GM13977 (cell line): ENCODE results near the gene DPM2.

Experiments
- DNase-seq: peaks from one replicate; pipeline ENCODE4 v3.0.0; 2012; ENCODE audit warnings: low spot score
- CTCF ChIP-seq: IDR thresholded peaks from 2 replicates; pipeline ENCODE4 v1.5.1; 2012; ENCODE audit warnings: mild to moderate bottlenecking, control low read depth; ENCODE audit not compliant: insufficient read depth; ENCODE audit errors: extremely low read depth, missing control alignments
- in situ Hi-C: fragments of 300-500 bp; cut with MboI; formaldehyde crosslinking; loops from one replicate; pipeline ENCODE4 v1.12.0; 2022; ENCODE audit warnings: low sequenced_read_pairs, low pct_unique_long_range_greater_than_20kb, mixed read lengths, inconsistent platforms; ENCODE audit not compliant: unreplicated experiment

Gene DPM2

GRCh38 chr9:127910613-127911205 lies 26.9 kb downstream of the DPM2 start:
- peak; percentile 24 for TF ChIP-seq CTCF
- DNase-seq: no peak
- in situ Hi-C loops: loop anchor here (10.0 to 25.0 kb wide), 2 partner anchors 126 to 323 kb away; partner anchors contain the start of gene CDK9

GRCh38 chr9:127909839-127910273 lies 27.8 kb downstream of the DPM2 start:
- DNase-seq: no peak
- in situ Hi-C loops: loop anchor here (10.0 to 25.0 kb wide), 2 partner anchors 125 to 323 kb away; partner anchors contain the start of gene CDK9
- TF ChIP-seq CTCF: no peak

- DNase-seq: no peak
- TF ChIP-seq CTCF: no peak
- in situ Hi-C loops: loop anchor here (25.0 kb wide), 1 partner anchor 321 kb away; no protein-coding TSS in a partner anchor
Observed at GRCh38 chr9:127908660-127908926, 29.1 kb downstream of the DPM2 start.

- no peak for DNase-seq
- no peak for TF ChIP-seq CTCF
- in situ Hi-C loops: loop anchor here (25.0 kb wide), 1 partner anchor 321 kb away; no protein-coding TSS in a partner anchor
Observed at GRCh38 chr9:127907867-127908659, 29.6 kb downstream of the DPM2 start.

- no peak for DNase-seq
- no peak for TF ChIP-seq CTCF
- in situ Hi-C loops: loop anchor here (25.0 kb wide), 1 partner anchor 318 kb away; no protein-coding TSS in a partner anchor
Observed at GRCh38 chr9:127905788-127906191, 31.9 kb downstream of the DPM2 start.

GRCh38 chr9:127905004-127905728 lies 32.5 kb downstream of the DPM2 start:
- no peak for DNase-seq
- in situ Hi-C loops: loop anchor here (25.0 kb wide), 1 partner anchor 318 kb away; no protein-coding TSS in a partner anchor

More at GRCh38 chr9:127905004-127905728, 32.5 kb downstream of the DPM2 start:
- TF ChIP-seq CTCF: no peak
